Endothelial cell of umbilical vein (primary cell): ENCODE data around the gene USHBP1. TPM values are rescaled to one million over a fixed set of nuclear protein-coding genes. Genes with fewer than 3 reads are reported as not detected.

Experiments used
- BruUV-seq: library from RNA; stranded (reverse); fragments of 400-500 nt; replicated peaks from 2 replicates; lab custom pipeline; 2021; lab: Mats Ljungman, UMichigan
- CTCF ChIA-PET: fragments of 300-600, 350-600 bp; sonication (Branson Sonifier 250); formaldehyde crosslinking; loops from one replicate; lab custom pipeline; 2021; ENCODE audit warnings: antibody characterized with exemption, inconsistent platforms; lab: Charles Lee
- POLR2A ChIA-PET: fragments of 300-600, 350-600 bp; sonication (Branson Sonifier 250); formaldehyde crosslinking; loops from one replicate; lab custom pipeline; 2021; ENCODE audit warnings: antibody characterized with exemption, inconsistent platforms; lab: Charles Lee
- DNase-seq: peaks from one replicate; pipeline ENCODE4 v3.0.0-alpha.2; 2011; ENCODE audit warnings: low read depth, low spot score
- FAIRE-seq: peaks from 2 replicates; lab custom pipeline; 2011; peaks lifted over from hg19 to GRCh38; lab: Jason Lieb, UNC
- H2AFZ ChIP-seq: 2 replicates; pipeline ENCODE4 v1.6.0; 2012; ENCODE audit warnings: low read depth, low read length, control low read depth, inconsistent platforms
- H3K27ac ChIP-seq: 2 replicates; pipeline ENCODE4 v1.5.1; 2011; ENCODE audit warnings: low read depth, mild to moderate bottlenecking, control low read depth, low read length, moderate library complexity; ENCODE audit not compliant: insufficient read depth
- H3K27me3 ChIP-seq, 2 experiments: 2 replicates each; pipeline versions ENCODE4 v1.6.0 to v1.6.1; 2011; ENCODE audit warnings: low read length in 2 of 2, mixed read lengths in 1 of 2; ENCODE audit not compliant: control insufficient read depth in 2 of 2, insufficient read depth in 2 of 2
- H3K36me3 ChIP-seq, 2 experiments: 2 replicates in 1 of 2; 3 replicates in 1 of 2; pipeline ENCODE4 v1.5.1; 2011; ENCODE audit warnings: low read length in 2 of 2, mild to moderate bottlenecking in 1 of 2, moderate library complexity in 1 of 2; ENCODE audit not compliant: control insufficient read depth in 2 of 2, insufficient read depth in 2 of 2; ENCODE audit errors: extremely low read depth in 1 of 2
- H3K4me1 ChIP-seq: 3 replicates; pipeline ENCODE4 v1.5.1; 2011; ENCODE audit warnings: mild to moderate bottlenecking, low read length; ENCODE audit not compliant: control insufficient read depth, insufficient read depth; ENCODE audit errors: extremely low read depth
- H3K4me2 ChIP-seq: 2 replicates; pipeline ENCODE4 v1.6.1; 2011; ENCODE audit warnings: low read length, control low read depth, mixed read lengths; ENCODE audit not compliant: insufficient read depth
- H3K4me3 ChIP-seq, 3 experiments: fragments of 200-600 bp in 1 of 3; sonication (generic), shearing (Covaris generic) in 1 of 3; replicated peaks in 1 of 3; 2 replicates each; pipeline ENCODE4 v1.5.1; 2011 to 2016; ENCODE audit warnings: control low read depth in 3 of 3, low read length in 3 of 3, mild to moderate bottlenecking in 2 of 3, inconsistent platforms in 1 of 3, low read depth in 1 of 3, moderate library complexity in 1 of 3; ENCODE audit not compliant: insufficient read depth in 1 of 3
- H3K79me2 ChIP-seq: 2 replicates; pipeline ENCODE4 v1.6.0; 2012; ENCODE audit warnings: low read length, inconsistent platforms; ENCODE audit not compliant: control insufficient read depth, insufficient read depth
- H3K9ac ChIP-seq: replicated peaks from 2 replicates; pipeline ENCODE3; 2011; ENCODE audit warnings: low read length, control low read depth; ENCODE audit not compliant: insufficient read depth; ENCODE audit errors: extremely low read depth
- H3K9me1 ChIP-seq: replicated peaks from 3 replicates; pipeline ENCODE4 v1.6.0; 2011; ENCODE audit warnings: mild to moderate bottlenecking, low read length; ENCODE audit not compliant: control insufficient read depth, insufficient read depth; ENCODE audit errors: extremely low read depth
- H3K9me3 ChIP-seq: replicated peaks from 2 replicates; pipeline ENCODE4 v1.5.1; 2012; ENCODE audit warnings: low read length, inconsistent platforms; ENCODE audit not compliant: control insufficient read depth, insufficient read depth
- H4K20me1 ChIP-seq: replicated peaks from 2 replicates; pipeline ENCODE3; 2011; ENCODE audit warnings: mild to moderate bottlenecking, low read length; ENCODE audit not compliant: control insufficient read depth, insufficient read depth; ENCODE audit errors: extremely low read depth
- CTCF ChIP-seq, 2 donors: IDR thresholded peaks; 1 replicate in 1 of 2; 2 replicates in 1 of 2; pipeline ENCODE4 v1.5.1; 2011; ENCODE audit warnings: low read length in 2 of 2, mild to moderate bottlenecking in 2 of 2, moderate library complexity in 2 of 2, control low read depth in 1 of 2, inconsistent platforms in 1 of 2, low read depth in 1 of 2; ENCODE audit not compliant: insufficient read depth in 1 of 2; ENCODE audit errors: extremely low read depth in 1 of 2
- JUN ChIP-seq: IDR thresholded peaks from 2 replicates; pipeline ENCODE4 v1.6.1; 2011; ENCODE audit warnings: borderline replicate concordance, low read depth; ENCODE audit not compliant: insufficient read length, insufficient read depth
- MAX ChIP-seq: IDR thresholded peaks from 2 replicates; pipeline ENCODE4 v1.6.1; 2011; ENCODE audit not compliant: insufficient read depth, insufficient read length
- MYC ChIP-seq: IDR thresholded peaks from one replicate; pipeline ENCODE4 v1.6.1; 2011; ENCODE audit warnings: mild to moderate bottlenecking, low read depth, low read length
- POLR2A ChIP-seq: IDR thresholded peaks from 2 replicates; pipeline ENCODE4 v1.6.1; 2012; ENCODE audit warnings: low read depth, mild to moderate bottlenecking, control low read depth, low read length
- POLR2AphosphoS5 ChIP-seq: IDR thresholded peaks from 2 replicates; pipeline ENCODE4 v1.6.1; 2012; ENCODE audit warnings: low read depth, mild to moderate bottlenecking, control low read depth, low read length, moderate library complexity; ENCODE audit not compliant: insufficient read depth
- dilution Hi-C: fragments of 300-500 bp; cut with MboI; formaldehyde crosslinking; loops from one replicate; pipeline ENCODE4 v1.15.0; 2019; ENCODE audit warnings: low sequenced_read_pairs; ENCODE audit not compliant: extremely low pct_ligation_motif_present
- intact Hi-C: fragments of 100-400 bp; cut with micrococcal nuclease; formaldehyde crosslinking; loops from one replicate; pipeline ENCODE4 v1.10.0; 2022
- polyA plus RNA-seq, 4 experiments: library from polyadenylated mRNA; depleted of rRNA in 3 of 4; stranded (reverse) in 3 of 4; unstranded in 1 of 4; fragments of >200 nt; gene quantifications; 2 replicates each; pipeline versions ENCODE4 v1.2.1 to v1.2.3, GENCODE V29; 2011 to 2012; ENCODE audit warnings: missing spikeins in 1 of 4
- total RNA-seq: library from RNA; stranded (reverse); gene quantifications from 2 replicates; pipeline ENCODE4 v1.2.3, GENCODE V29; 2021

USHBP1 gene
- total and polyA plus RNA-seq, 2 donors (not counting 3 experiments of a cell fraction or from before 2014, with no cell fraction given), result 14.8 to 20.4 TPM

- H3K9me3 ChIP-seq, result no peaks in the 10 kb centered on the region
- H3K9me1 ChIP-seq, result no peaks in the 10 kb centered on the region
- H4K20me1 ChIP-seq, result no peaks in the 10 kb centered on the region
- TF ChIP-seq POLR2A (no peak), POLR2AphosphoS5 (no peak), JUN (no peak)
- intact Hi-C loops, result no loop called here
- H3K4me1 ChIP-seq, result peaks cover 11% of the 10 kb centered on the region
- H3K79me2 ChIP-seq, result no peaks in the 10 kb centered on the region
- H3K9ac ChIP-seq, result no peak overlapping the region
- no peak overlapping the region for H3K4me3 ChIP-seq
- H2AFZ ChIP-seq, result no peak overlapping the region
- DNase-seq (no peak), FAIRE-seq (no peak)
- POLR2A ChIA-PET, result no interaction called here
- H3K36me3 ChIP-seq, result peaks cover 0 to 23% of the 10 kb centered on the region in 2 experiments
- dilution Hi-C loops, result no loop called here
- BruUV-seq, result no TSS peak
- H3K4me2 ChIP-seq, result no peak overlapping the region
- CTCF ChIA-PET, result interaction anchor here (0.6 to 3.1 kb wide), 12 partner anchors 10 to 191 kb away, joined by 3 to 28 read pairs (median 4); partner anchors contain the start of gene ANKLE1
- H3K27ac ChIP-seq, result no peak overlapping the region
- H3K27me3 ChIP-seq, result no peaks in the 10 kb centered on the region
Observed at GRCh38 chr19:17259934-17260333, 4.6 kb downstream of the USHBP1 start.

GRCh38 chr19:17259118-17259780, 5.3 kb downstream of the USHBP1 start:
- no TSS peak for BruUV-seq
- H3K4me1 ChIP-seq, result peaks cover 4% of the 10 kb centered on the region
- no peaks in the 10 kb centered on the region for H3K27me3 ChIP-seq
- H3K9me1 ChIP-seq, result no peaks in the 10 kb centered on the region
- peaks cover 0 to 27% of the 10 kb centered on the region in 2 experiments for H3K36me3 ChIP-seq
- no peaks in the 10 kb centered on the region for H3K9me3 ChIP-seq
- no peak overlapping the region for H3K4me2 ChIP-seq
- no peak overlapping the region for H3K9ac ChIP-seq
- no peak for TF ChIP-seq JUN
- no peak for TF ChIP-seq POLR2AphosphoS5
- TF ChIP-seq MYC, result no peak
- no peak for TF ChIP-seq CTCF (IDR thresholded peaks at IDR 0.05; ENCODE audit: extremely low read depth in 1 of 2, insufficient read depth in 1 of 2, low read depth in 1 of 2, low read length in 2 of 2)
- no peak for TF ChIP-seq MAX
- TF ChIP-seq POLR2A, result no peak
- intact Hi-C loops (no loop called here), dilution Hi-C loops (no loop called here)
- ChIA-PET CTCF (interaction anchor here (1.2 to 3.1 kb wide), 6 partner anchors 9 to 23 kb away, joined by 3 to 28 read pairs (median 6); partner anchors contain the start of gene ANKLE1), POLR2A (no interaction called here)
- H2AFZ ChIP-seq, result no peak overlapping the region
- H4K20me1 ChIP-seq, result no peaks in the 10 kb centered on the region
- H3K79me2 ChIP-seq, result no peaks in the 10 kb centered on the region
- H3K27ac ChIP-seq, result no peak overlapping the region
- FAIRE-seq (no peak), DNase-seq (no peak)
- no peak overlapping the region for H3K4me3 ChIP-seq
